Measurements from ENCODE around the gene TTC21A. TPM values are rescaled to one million over a fixed set of nuclear protein-coding genes. Genes with fewer than 3 reads are reported as not detected.

The TTC21A gene
- total RNA-seq, 1 donor from 2014 or later: 12.3 TPM

GRCh38 chr3:39113291-39113690, 5.8 kb downstream of the TTC21A start:
- DNase-seq (ENCODE audit: low spot score in 2 of 2, unreplicated experiment in 2 of 2): no peak
- Mint-ChIP-seq H3K4me3 (no peak overlapping the region), H3K27me3 (ENCODE audit: low read depth) (no peaks in the 10 kb centered on the region), H3K9me3 (no peaks in the 10 kb centered on the region), H3K27ac (no peak overlapping the region), H3K4me1 (peaks cover 2% of the 10 kb centered on the region), H3K36me3 (no peaks in the 10 kb centered on the region)
- no peak for TF ChIP-seq CTCF (IDR thresholded peaks at IDR 0.05; ENCODE audit: unreplicated experiment)

GRCh38 chr3:39114456-39114855, 7.0 kb downstream of the TTC21A start:
- H3K9me3 Mint-ChIP-seq: no peaks in the 10 kb centered on the region
- H3K4me3 Mint-ChIP-seq: no peak overlapping the region
- no peak for DNase-seq (ENCODE audit: low spot score in 2 of 2, unreplicated experiment in 2 of 2)
- H3K27me3 Mint-ChIP-seq (ENCODE audit: low read depth): no peaks in the 10 kb centered on the region
- no peak overlapping the region for H3K27ac Mint-ChIP-seq
- no peaks in the 10 kb centered on the region for H3K4me1 Mint-ChIP-seq
- H3K36me3 Mint-ChIP-seq: no peaks in the 10 kb centered on the region
- no peak for TF ChIP-seq CTCF (IDR thresholded peaks at IDR 0.05; ENCODE audit: unreplicated experiment)

- no peak for TF ChIP-seq CTCF (IDR thresholded peaks at IDR 0.05; ENCODE audit: unreplicated experiment)
- Mint-ChIP-seq H3K9me3 (no peaks in the 10 kb centered on the region), H3K27ac (no peak overlapping the region)
Observed at GRCh38 chr3:39115870-39116269, 8.4 kb downstream of the TTC21A start.

GRCh38 chr3:39118079-39118478, 10.6 kb downstream of the TTC21A start:
- H3K4me1 Mint-ChIP-seq: no peaks in the 10 kb centered on the region
- peaks cover 3% of the 10 kb centered on the region for H3K36me3 Mint-ChIP-seq
- DNase-seq (ENCODE audit: low spot score in 2 of 2, unreplicated experiment in 2 of 2): no peak
- no peak overlapping the region for H3K4me3 Mint-ChIP-seq
- H3K27ac Mint-ChIP-seq: no peak overlapping the region
- no peaks in the 10 kb centered on the region for H3K27me3 Mint-ChIP-seq (ENCODE audit: low read depth)
- no peak for TF ChIP-seq CTCF (IDR thresholded peaks at IDR 0.05; ENCODE audit: unreplicated experiment)
- H3K9me3 Mint-ChIP-seq: no peaks in the 10 kb centered on the region

More at GRCh38 chr3:39115870-39116269, 8.4 kb downstream of the TTC21A start:
- Mint-ChIP-seq H3K4me1 (no peaks in the 10 kb centered on the region), H3K36me3 (peaks cover 2% of the 10 kb centered on the region), H3K27me3 (ENCODE audit: low read depth) (no peaks in the 10 kb centered on the region), H3K4me3 (no peak overlapping the region)
- no peak for DNase-seq (ENCODE audit: low spot score in 2 of 2, unreplicated experiment in 2 of 2)

- TF ChIP-seq CTCF (IDR thresholded peaks at IDR 0.05; ENCODE audit: unreplicated experiment): no peak
- H3K36me3 Mint-ChIP-seq: peaks cover 3% of the 10 kb centered on the region
- no peaks in the 10 kb centered on the region for H3K9me3 Mint-ChIP-seq
- no peak overlapping the region for H3K4me3 Mint-ChIP-seq
- H3K4me1 Mint-ChIP-seq: peaks cover 1% of the 10 kb centered on the region
- H3K27ac Mint-ChIP-seq: no peak overlapping the region
- no peak for DNase-seq (ENCODE audit: low spot score in 2 of 2, unreplicated experiment in 2 of 2)
- no peaks in the 10 kb centered on the region for H3K27me3 Mint-ChIP-seq (ENCODE audit: low read depth)
Observed at GRCh38 chr3:39118931-39119660, 11.6 kb downstream of the TTC21A start.
